Caco-2 (cell line): Measurements from ENCODE around the gene CD81. TPM values are rescaled to one million over a fixed set of nuclear protein-coding genes. Genes with fewer than 3 reads are reported as not detected.

Source experiments
- BruUV-seq: library from RNA; stranded (reverse); fragments of 400-500 nt; replicated peaks from 2 replicates; lab custom pipeline; 2021; lab: Mats Ljungman, UMichigan
- CTCF ChIA-PET: fragments of 300-600 bp; sonication (Branson Sonifier 250); formaldehyde crosslinking; loops from one replicate; lab custom pipeline; 2022; ENCODE audit warnings: antibody characterized with exemption; lab: Charles Lee
- POLR2A ChIA-PET: fragments of 300-600 bp; sonication (Branson Sonifier 250); formaldehyde crosslinking; loops from one replicate; lab custom pipeline; 2022; ENCODE audit warnings: antibody characterized with exemption; lab: Charles Lee
- DNase-seq, 2 experiments: peaks; one replicate each; pipeline versions ENCODE4 v3.0.0 to v3.0.0-alpha.2; 2020 to 2022
- H3K27me3 ChIP-seq: replicated peaks from 2 replicates; pipeline ENCODE4 v1.6.0; 2011; ENCODE audit warnings: low read length; ENCODE audit not compliant: control insufficient read depth, insufficient read depth
- H3K36me3 ChIP-seq: 2 replicates; pipeline ENCODE4 v1.5.1; 2011; ENCODE audit warnings: low read length; ENCODE audit not compliant: control insufficient read depth, insufficient read depth
- H3K4me1 ChIP-seq: fragments of 250-450 bp; sonication (Bioruptor Pico); 2 replicates; pipeline ENCODE4 v1.5.1; 2020; ENCODE audit warnings: mild to moderate bottlenecking
- H3K4me3 ChIP-seq: 2 replicates; pipeline ENCODE4 v1.5.1; 2011; ENCODE audit warnings: low read depth, mild to moderate bottlenecking, control low read depth, low read length
- H3K9me3 ChIP-seq: fragments of 250-450 bp; sonication (Bioruptor Pico); 2 replicates; pipeline ENCODE4 v1.5.1; 2020; ENCODE audit warnings: mild to moderate bottlenecking, moderate library complexity
- H3K27ac Mint-ChIP-seq: one replicate; pipeline ENCODE4 v1.8.0; 2022; ENCODE audit warnings: mixed read lengths; ENCODE audit not compliant: unreplicated experiment
- H3K27me3 Mint-ChIP-seq: one replicate; pipeline ENCODE4 v1.8.0; 2022; ENCODE audit warnings: mixed read lengths; ENCODE audit not compliant: insufficient read depth, unreplicated experiment
- H3K36me3 Mint-ChIP-seq: one replicate; pipeline ENCODE4 v1.8.0; 2022; ENCODE audit warnings: mild to moderate bottlenecking, mixed read lengths; ENCODE audit not compliant: insufficient read depth, unreplicated experiment
- H3K4me1 Mint-ChIP-seq: one replicate; pipeline ENCODE4 v1.8.0; 2022; ENCODE audit warnings: low read depth, mixed read lengths; ENCODE audit not compliant: unreplicated experiment
- H3K4me3 Mint-ChIP-seq: one replicate; pipeline ENCODE4 v1.8.0; 2022; ENCODE audit warnings: mild to moderate bottlenecking, moderate library complexity, mixed read lengths; ENCODE audit not compliant: unreplicated experiment
- H3K9me3 Mint-ChIP-seq: one replicate; pipeline ENCODE4 v1.8.0; 2022; ENCODE audit warnings: mixed read lengths; ENCODE audit not compliant: unreplicated experiment
- CTCF ChIP-seq, 2 experiments: fragments of 200-600 bp in 1 of 2; IDR thresholded peaks; 1 replicate in 1 of 2; 2 replicates in 1 of 2; pipeline versions ENCODE4 v1.5.1 to v1.8.0; 2011 to 2022; ENCODE audit warnings: antibody characterized with exemption in 1 of 2, control low read depth in 1 of 2, inconsistent platforms in 1 of 2, low read depth in 1 of 2, low read length in 1 of 2, mild to moderate bottlenecking in 1 of 2, moderate library complexity in 1 of 2; ENCODE audit not compliant: insufficient read depth in 1 of 2, severe bottlenecking in 1 of 2, unreplicated experiment in 1 of 2
- intact Hi-C: fragments of 100-400 bp; cut with micrococcal nuclease; formaldehyde crosslinking; loops from one replicate; pipeline ENCODE4 v1.10.0; 2022; ENCODE audit not compliant: unreplicated experiment
- total RNA-seq: library from RNA; stranded (reverse); gene quantifications from 2 replicates; pipeline ENCODE4 v1.2.3, GENCODE V29; 2022

Gene CD81
- total RNA-seq, 1 experiment from 2014 or later, result 412 TPM

- Mint-ChIP-seq H3K27ac (no peak overlapping the region), H3K4me3 (no peak overlapping the region), H3K27me3 (no peaks in the 10 kb centered on the region), H3K9me3 (no peaks in the 10 kb centered on the region), H3K36me3 (peaks cover 52% of the 10 kb centered on the region), H3K4me1 (peaks cover 8% of the 10 kb centered on the region)
- POLR2A ChIA-PET, result interaction anchor here (0.5 kb wide), 1 partner anchor 16 kb away, joined by 3 read pairs; no protein-coding TSS in a partner anchor
- no peak for DNase-seq
- Histone ChIP-seq H3K27me3 (no peaks in the 10 kb centered on the region), H3K4me3 (no peak overlapping the region), H3K9me3 (no peaks in the 10 kb centered on the region), H3K36me3 (no peaks in the 10 kb centered on the region; the same call in 1 of the 2 replicates), H3K4me1 (peaks cover 10% of the 10 kb centered on the region; the same call in 1 of the 2 replicates)
- intact Hi-C loops, result no loop called here
- TF ChIP-seq CTCF (IDR thresholded peaks at IDR 0.05; ENCODE audit: insufficient read depth in 1 of 2, low read depth in 1 of 2, low read length in 1 of 2, severe bottlenecking in 1 of 2, unreplicated experiment in 1 of 2), result no peak
- no TSS peak for BruUV-seq
- CTCF ChIA-PET, result no interaction called here
Measured at GRCh38 chr11:2393111-2393868, 16.2 kb downstream of the CD81 start.

- H3K4me3 ChIP-seq, result no peak overlapping the region
- POLR2A ChIA-PET, result interaction anchor here (0.5 kb wide), 1 partner anchor 16 kb away, joined by 4 read pairs; no protein-coding TSS in a partner anchor
- peaks cover 16% of the 10 kb centered on the region; the same call in 1 of the 2 replicates for H3K4me1 ChIP-seq
- no peak overlapping the region for H3K27ac Mint-ChIP-seq
- H3K27me3 ChIP-seq, result no peaks in the 10 kb centered on the region
- no peak for TF ChIP-seq CTCF (IDR thresholded peaks at IDR 0.05; ENCODE audit: insufficient read depth in 1 of 2, low read depth in 1 of 2, low read length in 1 of 2, severe bottlenecking in 1 of 2, unreplicated experiment in 1 of 2)
- CTCF ChIA-PET, result no interaction called here
- peaks cover 8% of the 10 kb centered on the region for H3K4me1 Mint-ChIP-seq
- intact Hi-C loops, result no loop called here
- H3K4me3 Mint-ChIP-seq, result no peak overlapping the region
- no peaks in the 10 kb centered on the region for H3K9me3 ChIP-seq
- H3K27me3 Mint-ChIP-seq, result no peaks in the 10 kb centered on the region
- DNase-seq, result no peak
- BruUV-seq, result no TSS peak
- no peaks in the 10 kb centered on the region; the same call in 1 of the 2 replicates for H3K36me3 ChIP-seq
- no peaks in the 10 kb centered on the region for H3K9me3 Mint-ChIP-seq
- H3K36me3 Mint-ChIP-seq, result peaks cover 52% of the 10 kb centered on the region
Measured at GRCh38 chr11:2393941-2394817, 17.1 kb downstream of the CD81 start.

GRCh38 chr11:2394818-2395105 is 17.7 kb downstream of the CD81 start:
- no TSS peak for BruUV-seq
- H3K4me1 ChIP-seq, result peaks cover 18% of the 10 kb centered on the region; the same call in 1 of the 2 replicates
- H3K27ac Mint-ChIP-seq, result no peak overlapping the region
- no peaks in the 10 kb centered on the region for H3K27me3 Mint-ChIP-seq
- no peaks in the 10 kb centered on the region for H3K27me3 ChIP-seq
- H3K36me3 Mint-ChIP-seq, result peaks cover 52% of the 10 kb centered on the region
- TF ChIP-seq CTCF (IDR thresholded peaks at IDR 0.05; ENCODE audit: insufficient read depth in 1 of 2, low read depth in 1 of 2, low read length in 1 of 2, severe bottlenecking in 1 of 2, unreplicated experiment in 1 of 2), result no peak
- intact Hi-C loops, result no loop called here
- CTCF ChIA-PET, result no interaction called here
- POLR2A ChIA-PET, result interaction anchor here (0.5 kb wide), 1 partner anchor 17 kb away, joined by 4 read pairs; no protein-coding TSS in a partner anchor
- no peak for DNase-seq
- H3K4me3 Mint-ChIP-seq, result no peak overlapping the region
- H3K4me1 Mint-ChIP-seq, result peaks cover 8% of the 10 kb centered on the region
- H3K36me3 ChIP-seq, result no peaks in the 10 kb centered on the region; the same call in 1 of the 2 replicates
- H3K4me3 ChIP-seq, result no peak overlapping the region
- H3K9me3 ChIP-seq, result no peaks in the 10 kb centered on the region
- H3K9me3 Mint-ChIP-seq, result no peaks in the 10 kb centered on the region
